ENCODE data around the gene SFTPB.
A peak's percentile ranks its signal among the peaks of the same experiment; 100 is the strongest.
"Not testable (repeated sequence)": the region's sequence is repeated elsewhere in the genome, so short reads cannot be mapped to it uniquely, and the experiment has no call there.

SFTPB gene

DNA sequence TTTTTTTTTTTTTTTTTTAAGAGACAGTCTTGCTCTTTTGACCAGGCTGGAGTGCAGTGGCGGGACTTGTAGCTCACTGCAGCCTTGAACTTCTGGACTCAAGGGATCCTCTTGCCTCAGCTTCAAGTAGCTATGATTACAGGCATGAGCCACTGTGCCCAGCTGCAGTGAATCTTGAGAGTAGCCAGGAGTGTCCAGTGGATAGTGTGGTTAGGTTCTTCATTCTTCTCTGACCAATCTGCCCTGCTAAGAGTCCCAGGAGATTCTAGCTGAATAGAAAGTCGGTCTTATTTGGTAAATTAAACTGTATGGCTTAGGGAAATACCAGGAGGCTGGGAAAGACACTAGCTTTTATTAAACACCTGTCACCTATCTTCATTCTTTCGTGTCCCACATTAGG is 36.7 kb downstream of the SFTPB start:
- ChIA-PET POLR2A (ENCODE audit: low non-redundant PET) (interaction anchor here (0.7 to 1.0 kb wide), 2 partner anchors 12 to 325 kb away, joined by 5 to 9 read pairs; no protein-coding TSS in a partner anchor), CTCF (interaction anchor here (0.6 kb wide), 1 partner anchor 439 kb away, joined by 3 read pairs; no protein-coding TSS in a partner anchor)
- DNase-seq (ENCODE audit: low spot score), result no peak
- no peak overlapping the region for H3K27ac ChIP-seq
- TF ChIP-seq, protein P1, sequence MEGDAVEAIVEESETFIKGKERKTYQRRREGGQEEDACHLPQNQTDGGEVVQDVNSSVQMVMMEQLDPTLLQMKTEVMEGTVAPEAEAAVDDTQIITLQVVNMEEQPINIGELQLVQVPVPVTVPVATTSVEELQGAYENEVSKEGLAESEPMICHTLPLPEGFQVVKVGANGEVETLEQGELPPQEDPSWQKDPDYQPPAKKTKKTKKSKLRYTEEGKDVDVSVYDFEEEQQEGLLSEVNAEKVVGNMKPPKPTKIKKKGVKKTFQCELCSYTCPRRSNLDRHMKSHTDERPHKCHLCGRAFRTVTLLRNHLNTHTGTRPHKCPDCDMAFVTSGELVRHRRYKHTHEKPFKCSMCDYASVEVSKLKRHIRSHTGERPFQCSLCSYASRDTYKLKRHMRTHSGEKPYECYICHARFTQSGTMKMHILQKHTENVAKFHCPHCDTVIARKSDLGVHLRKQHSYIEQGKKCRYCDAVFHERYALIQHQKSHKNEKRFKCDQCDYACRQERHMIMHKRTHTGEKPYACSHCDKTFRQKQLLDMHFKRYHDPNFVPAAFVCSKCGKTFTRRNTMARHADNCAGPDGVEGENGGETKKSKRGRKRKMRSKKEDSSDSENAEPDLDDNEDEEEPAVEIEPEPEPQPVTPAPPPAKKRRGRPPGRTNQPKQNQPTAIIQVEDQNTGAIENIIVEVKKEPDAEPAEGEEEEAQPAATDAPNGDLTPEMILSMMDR (conservative IDR thresholded peaks at IDR 0.05; ENCODE audit: low read depth), result no peak

DNA sequence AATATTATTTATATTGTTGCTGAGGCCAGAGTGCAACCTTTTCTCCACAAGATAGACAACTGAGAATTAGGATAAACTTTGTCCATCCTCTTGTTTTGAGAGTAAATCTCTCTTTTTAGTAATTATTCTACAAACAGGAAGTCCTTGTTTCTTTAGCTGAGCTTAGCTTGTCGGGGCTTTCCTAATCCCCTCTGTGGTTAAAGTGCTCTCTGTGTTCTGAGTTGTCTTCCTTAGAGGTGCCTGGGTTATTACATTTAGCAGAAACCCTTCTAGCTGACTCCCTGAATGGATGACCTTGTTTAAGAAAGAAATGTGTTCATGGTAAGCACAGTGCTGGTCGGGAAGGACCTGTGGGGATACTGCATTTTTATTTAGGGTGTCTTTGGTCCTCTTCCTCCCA is 39.3 kb downstream of the SFTPB start:
- H3K27ac ChIP-seq, result no peak overlapping the region
- no peak for DNase-seq (ENCODE audit: low spot score)

DNA sequence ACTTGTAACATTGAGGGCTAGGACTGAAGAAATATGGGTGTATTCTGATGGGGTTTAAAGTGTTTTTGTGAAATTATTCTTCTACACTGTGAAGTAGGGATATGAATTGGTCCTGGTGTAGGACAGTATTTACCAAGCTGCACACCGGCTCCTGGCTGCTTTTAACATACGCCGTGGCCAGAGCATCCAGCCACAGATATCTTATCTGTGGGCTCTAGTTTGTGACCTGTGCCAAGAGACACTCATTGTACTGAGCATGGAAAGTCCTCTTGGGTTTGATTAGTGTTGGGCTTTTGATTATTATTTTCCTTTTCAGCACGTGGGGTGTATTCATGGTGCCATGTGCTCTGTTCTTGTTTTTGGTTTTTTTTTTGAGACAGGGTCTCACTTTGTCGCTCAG is 44.0 kb downstream of the SFTPB start:
- POLR2A ChIA-PET (ENCODE audit: low non-redundant PET), result no interaction called here
- TF ChIP-seq, protein P1 (conservative IDR thresholded peaks at IDR 0.05; ENCODE audit: low read depth), result no peak
- no peak overlapping the region for H3K27ac ChIP-seq
- CTCF ChIA-PET, result interaction anchor here (1.1 kb wide), 1 partner anchor 13 kb away, joined by 4 read pairs; no protein-coding TSS in a partner anchor
- DNase-seq (ENCODE audit: low spot score), result no peak

More for the DNA sequence above, 39.3 kb downstream of the SFTPB start:
- TF ChIP-seq, protein P1 (conservative IDR thresholded peaks at IDR 0.05; ENCODE audit: low read depth), result no peak
- ChIA-PET CTCF (interaction anchor here (3.0 kb wide), 1 partner anchor 8 kb away, joined by 12 read pairs; no protein-coding TSS in a partner anchor), POLR2A (ENCODE audit: low non-redundant PET) (no interaction called here)

DNA sequence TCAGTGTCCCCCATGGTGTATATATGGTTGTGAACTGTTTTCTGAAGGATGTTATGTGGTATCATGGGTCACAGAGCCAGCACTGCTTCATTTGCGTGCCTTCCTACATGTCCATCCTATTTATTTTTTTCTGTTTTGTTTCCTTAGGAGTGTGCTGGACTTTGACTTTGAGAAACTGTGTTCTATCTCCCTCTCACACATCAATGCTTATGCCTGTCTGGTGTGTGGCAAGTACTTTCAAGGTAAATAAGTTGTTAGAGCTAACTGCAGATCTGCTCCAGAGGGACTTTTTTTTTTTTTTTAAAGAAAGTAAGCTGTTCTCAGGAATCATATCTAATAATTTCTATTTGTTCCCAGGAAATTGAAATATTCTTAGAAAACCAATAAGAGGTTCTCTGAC is 46.7 kb downstream of the SFTPB start:
- no peak overlapping the region for H3K27ac ChIP-seq
- ChIA-PET CTCF (interaction anchor here (0.6 to 0.7 kb wide), 2 partner anchors 24 to 243 kb away, joined by 3 to 6 read pairs; no protein-coding TSS in a partner anchor), POLR2A (ENCODE audit: low non-redundant PET) (no interaction called here)
- DNase-seq (ENCODE audit: low spot score), result no peak
- TF ChIP-seq, protein P1 (conservative IDR thresholded peaks at IDR 0.05; ENCODE audit: low read depth), result no peak

DNA sequence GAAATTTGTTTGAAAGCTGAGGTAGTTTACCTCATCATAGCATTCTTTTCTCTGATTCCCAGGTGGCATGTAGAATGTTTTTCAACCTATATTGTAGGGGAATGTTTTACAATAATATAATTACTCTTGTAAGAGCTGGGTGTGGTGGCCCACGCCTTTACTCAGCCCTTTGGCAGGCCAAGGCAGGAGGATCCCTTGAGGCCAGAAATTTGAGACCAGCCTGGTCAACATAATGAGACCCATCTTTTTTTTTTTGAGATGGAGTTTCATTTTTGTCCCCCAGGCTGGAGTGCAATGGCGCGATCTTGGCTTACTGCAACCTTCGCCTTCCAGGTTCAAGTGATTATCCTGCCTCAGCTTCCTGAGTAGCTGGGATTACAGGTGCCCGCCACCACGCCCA is 48.4 kb downstream of the SFTPB start:
- POLR2A ChIA-PET (ENCODE audit: low non-redundant PET), result interaction anchor here (0.7 kb wide), 1 partner anchor 12 kb away, joined by 9 read pairs; no protein-coding TSS in a partner anchor

DNA sequence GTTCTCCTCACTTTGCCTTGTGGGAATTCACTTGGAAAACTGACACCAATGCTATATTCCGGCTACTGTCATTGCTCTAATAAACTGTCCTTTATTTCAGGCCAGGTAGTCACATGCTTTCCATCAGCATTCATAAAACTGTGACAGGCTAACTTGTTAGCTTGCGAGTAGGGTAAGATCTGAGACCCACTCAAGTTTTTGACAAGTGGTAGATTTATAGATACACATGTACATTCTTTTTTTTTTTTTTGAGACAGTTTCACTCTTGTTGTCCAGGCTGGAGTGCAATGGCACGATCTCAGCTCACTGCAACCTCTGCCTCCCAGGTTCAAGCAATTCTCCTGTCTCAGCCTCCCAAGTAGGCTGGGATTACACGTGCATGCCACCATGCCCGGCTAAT is 50.3 kb downstream of the SFTPB start:
- POLR2A ChIA-PET (ENCODE audit: low non-redundant PET); DNase-seq (ENCODE audit: low spot score): not testable (repeated sequence)
- peak overlapping the region; percentile 59; the same call in 1 of the 2 replicates for H3K27ac ChIP-seq
- CTCF ChIA-PET, result interaction anchor here (1.1 kb wide), 1 partner anchor 30 kb away, joined by 4 read pairs; no protein-coding TSS in a partner anchor

More for the DNA sequence above, 48.4 kb downstream of the SFTPB start:
- CTCF ChIA-PET, result interaction anchor here (0.6 to 1.8 kb wide), 5 partner anchors 16 to 156 kb away, joined by 3 to 6 read pairs (median 5); no protein-coding TSS in a partner anchor
- H3K27ac ChIP-seq, result peak overlapping the region; percentile 59
- TF ChIP-seq, protein P1 (conservative IDR thresholded peaks at IDR 0.05; ENCODE audit: low read depth), result no peak
- no peak for DNase-seq (ENCODE audit: low spot score)

DNA sequence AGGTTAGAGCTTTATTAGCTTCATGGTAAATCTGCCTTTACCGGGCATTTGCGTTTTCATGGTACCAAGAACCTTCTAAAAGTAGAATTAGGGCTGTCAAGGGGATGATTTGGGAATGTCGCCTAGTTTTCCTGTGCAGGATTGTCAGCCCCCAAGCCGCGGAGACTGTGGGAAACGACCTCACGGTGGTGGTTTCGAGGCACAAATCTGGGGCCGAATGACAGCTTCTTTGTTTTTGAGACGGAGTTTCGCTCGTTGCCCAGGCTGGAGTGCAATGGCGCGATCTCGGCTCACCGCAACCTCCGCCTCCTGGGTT is 52.6 kb downstream of the SFTPB start:
- POLR2A ChIA-PET (ENCODE audit: low non-redundant PET), result interaction anchor here (0.7 kb wide), 1 partner anchor 18 kb away, joined by 3 read pairs; no protein-coding TSS in a partner anchor
- TF ChIP-seq, protein P1 (conservative IDR thresholded peaks at IDR 0.05; ENCODE audit: low read depth), result no peak
- DNase-seq (ENCODE audit: low spot score), result no peak
- peak overlapping the region; percentile 85 for H3K27ac ChIP-seq
- CTCF ChIA-PET, result interaction anchor here (0.6 to 1.6 kb wide), 2 partner anchors 22 to 601 kb away, joined by 3 to 4 read pairs; no protein-coding TSS in a partner anchor

DNA sequence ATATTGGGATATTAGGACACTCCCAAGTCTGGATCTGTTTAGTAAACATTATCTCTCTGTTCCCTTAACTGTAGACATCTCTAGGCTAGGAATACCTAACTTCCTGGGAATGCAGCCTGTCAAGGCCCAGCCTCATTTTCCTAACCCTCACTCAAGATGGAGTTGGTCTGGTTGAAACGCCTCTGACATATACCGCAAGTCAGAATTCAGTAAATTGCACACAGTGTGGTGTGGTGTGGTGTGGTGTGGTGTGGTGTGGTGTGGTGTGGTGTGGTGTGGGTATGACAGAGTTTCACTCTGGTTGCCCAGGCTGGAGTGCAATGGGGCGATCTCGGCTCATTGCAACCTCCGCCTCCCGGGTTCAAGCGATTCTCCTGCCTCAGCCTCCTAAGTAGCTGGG is 53.2 kb downstream of the SFTPB start:
- DNase-seq (ENCODE audit: low spot score); CTCF ChIA-PET; POLR2A ChIA-PET (ENCODE audit: low non-redundant PET): not testable (repeated sequence)
- H3K27ac ChIP-seq, result peak overlapping the region; percentile 85

All from RWPE1 (cell line).